Large intestine (tissue), 3 donors: Measurements from ENCODE around the gene NXN. TPM values are rescaled to one million over a fixed set of nuclear protein-coding genes. Genes with fewer than 3 reads are reported as not detected.

ENCODE experiments used
- DNase-seq, 2 donors: peaks; one replicate each; pipeline versions ENCODE4 v3.0.0 to v3.0.0-alpha.2; 2013
- H3K27ac ChIP-seq: one replicate; pipeline ENCODE4 v1.5.1; 2013; ENCODE audit warnings: low read length
- H3K27me3 ChIP-seq: 2 replicates; pipeline ENCODE4 v1.6.1; 2013; ENCODE audit warnings: low read length; ENCODE audit not compliant: control insufficient read depth, insufficient read depth
- H3K36me3 ChIP-seq: 2 replicates; pipeline ENCODE4 v1.6.1; 2013; ENCODE audit warnings: low read length; ENCODE audit not compliant: control insufficient read depth, insufficient read depth
- H3K4me1 ChIP-seq: one replicate; pipeline ENCODE4 v1.6.1; 2013; ENCODE audit warnings: low read length; ENCODE audit not compliant: control insufficient read depth, insufficient read depth
- H3K4me3 ChIP-seq: one replicate; pipeline ENCODE4 v1.5.1; 2013; ENCODE audit warnings: low read length
- H3K9me3 ChIP-seq: one replicate; pipeline ENCODE4 v1.6.1; 2013; ENCODE audit warnings: mild to moderate bottlenecking, low read depth, low read length, moderate library complexity; ENCODE audit not compliant: control insufficient read depth
- WGBS: methylation state at CpG from one replicate; pipeline ENCODE4 v1.1.5; 2013; ENCODE audit warnings: low lambda C conversion rate; ENCODE audit not compliant: insufficient coverage; 5-methylcytosine and 5-hydroxymethylcytosine counted together
- polyA plus RNA-seq: library from polyadenylated mRNA; unstranded; fragments of 120-200 nt; gene quantifications from one replicate; pipeline ENCODE4 v1.2.1, GENCODE V29; 2013

NXN gene
- polyA plus RNA-seq, 1 donor = 22.3 TPM

DNA sequence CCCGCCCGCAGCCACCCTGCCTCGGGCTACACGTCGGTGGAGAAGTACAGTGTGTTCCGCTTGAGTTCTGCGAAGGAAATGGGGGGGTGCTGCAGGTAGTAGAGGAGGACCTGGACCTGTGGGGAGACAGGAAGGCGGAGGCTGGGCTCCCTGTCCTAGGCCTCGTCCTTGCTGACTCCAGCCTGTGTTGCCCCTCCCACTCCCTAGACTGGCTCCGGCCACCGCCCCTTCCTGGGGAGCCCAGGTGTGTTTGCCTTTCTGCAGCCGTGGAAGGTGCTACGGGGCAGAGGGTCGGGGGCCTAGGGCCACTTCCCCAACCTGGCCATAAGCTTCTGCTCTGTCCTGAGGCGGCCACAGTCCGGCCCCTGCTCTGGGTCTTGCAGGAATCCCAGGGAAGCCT, 26.5 kb upstream of the NXN start:
- H3K9me3 ChIP-seq = no peaks in the 10 kb centered on the region
- H3K36me3 ChIP-seq = peaks cover 94% of the 10 kb centered on the region
- H3K4me1 ChIP-seq = peaks cover 26% of the 10 kb centered on the region
- no peak for DNase-seq
- H3K27me3 ChIP-seq = no peaks in the 10 kb centered on the region
- peak overlapping the region; percentile 51 for H3K27ac ChIP-seq
- WGBS = no CpG with 5 or more reads among the region's 16 CpGs
- H3K4me3 ChIP-seq = no peak overlapping the region

DNA sequence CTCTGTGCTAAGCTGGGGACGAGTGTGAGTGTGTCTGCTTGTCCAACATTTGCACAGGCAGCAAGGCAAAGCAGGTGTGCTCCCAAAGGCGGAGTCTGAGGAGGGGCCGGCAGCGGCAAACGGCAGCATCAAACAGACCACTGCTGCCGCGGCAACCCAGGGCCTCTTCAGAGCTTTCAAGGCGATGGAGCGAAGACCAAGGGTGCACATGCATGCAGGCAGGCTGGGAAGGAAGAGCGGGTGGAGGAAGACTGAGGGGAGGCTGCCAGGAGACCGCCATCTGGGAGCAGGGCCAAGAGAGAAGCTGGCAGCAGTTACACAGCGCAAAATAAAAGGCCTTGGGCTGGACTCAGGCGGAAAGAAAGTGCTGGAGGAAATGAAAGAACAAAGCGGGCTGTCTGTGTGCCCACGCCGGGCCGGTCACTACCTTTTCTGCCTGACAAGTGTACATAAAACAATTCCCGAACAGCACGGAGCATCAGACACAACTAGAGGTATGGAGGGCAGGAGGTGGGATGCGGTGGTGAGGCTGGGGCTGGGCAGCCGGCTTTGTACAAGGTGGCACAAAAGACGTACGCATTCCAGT, 25.9 kb upstream of the NXN start:
- peak in 1 of 2 donors; percentile 41 for DNase-seq
- Histone ChIP-seq H3K27ac (peak overlapping the region; percentile 54), H3K4me1 (peaks cover 26% of the 10 kb centered on the region)

DNA sequence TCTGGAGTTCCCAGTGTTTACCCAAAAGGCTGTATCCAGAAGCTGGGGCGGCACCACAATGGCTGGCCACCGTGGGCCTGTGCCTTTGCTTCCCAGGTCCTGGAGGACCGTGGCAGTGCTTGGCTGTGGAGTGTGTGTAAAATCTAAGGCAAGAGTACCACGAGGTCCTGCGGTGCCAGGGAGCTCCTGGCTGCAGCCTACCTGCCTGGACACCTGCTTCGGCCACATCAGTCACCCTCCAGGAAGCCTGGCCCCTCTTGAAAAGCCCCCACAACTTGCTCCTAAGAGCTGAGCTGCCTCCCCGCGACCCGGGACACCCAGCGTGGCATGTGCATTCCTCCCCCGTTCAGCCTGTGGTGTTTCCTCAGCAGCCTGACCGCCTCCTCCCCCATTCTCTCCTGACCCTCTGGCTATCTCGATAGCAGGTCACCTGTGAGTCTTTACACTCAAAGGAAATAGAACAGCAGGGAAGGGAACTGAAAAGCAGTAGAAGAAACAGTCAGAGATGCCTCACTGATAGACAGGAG, 25.3 kb upstream of the NXN start:
- Histone ChIP-seq H3K4me3 (no peak overlapping the region), H3K36me3 (peaks cover 93% of the 10 kb centered on the region), H3K4me1 (peaks cover 26% of the 10 kb centered on the region), H3K9me3 (no peaks in the 10 kb centered on the region), H3K27ac (peak overlapping the region; percentile 54), H3K27me3 (no peaks in the 10 kb centered on the region)
- no CpG with 5 or more reads among the region's 13 CpGs for WGBS
- DNase-seq = no peak

More for the DNA sequence above, 25.9 kb upstream of the NXN start:
- Histone ChIP-seq H3K36me3 (peaks cover 94% of the 10 kb centered on the region), H3K27me3 (no peaks in the 10 kb centered on the region), H3K4me3 (no peak overlapping the region), H3K9me3 (no peaks in the 10 kb centered on the region)
- WGBS = no CpG with 5 or more reads among the region's 23 CpGs

DNA sequence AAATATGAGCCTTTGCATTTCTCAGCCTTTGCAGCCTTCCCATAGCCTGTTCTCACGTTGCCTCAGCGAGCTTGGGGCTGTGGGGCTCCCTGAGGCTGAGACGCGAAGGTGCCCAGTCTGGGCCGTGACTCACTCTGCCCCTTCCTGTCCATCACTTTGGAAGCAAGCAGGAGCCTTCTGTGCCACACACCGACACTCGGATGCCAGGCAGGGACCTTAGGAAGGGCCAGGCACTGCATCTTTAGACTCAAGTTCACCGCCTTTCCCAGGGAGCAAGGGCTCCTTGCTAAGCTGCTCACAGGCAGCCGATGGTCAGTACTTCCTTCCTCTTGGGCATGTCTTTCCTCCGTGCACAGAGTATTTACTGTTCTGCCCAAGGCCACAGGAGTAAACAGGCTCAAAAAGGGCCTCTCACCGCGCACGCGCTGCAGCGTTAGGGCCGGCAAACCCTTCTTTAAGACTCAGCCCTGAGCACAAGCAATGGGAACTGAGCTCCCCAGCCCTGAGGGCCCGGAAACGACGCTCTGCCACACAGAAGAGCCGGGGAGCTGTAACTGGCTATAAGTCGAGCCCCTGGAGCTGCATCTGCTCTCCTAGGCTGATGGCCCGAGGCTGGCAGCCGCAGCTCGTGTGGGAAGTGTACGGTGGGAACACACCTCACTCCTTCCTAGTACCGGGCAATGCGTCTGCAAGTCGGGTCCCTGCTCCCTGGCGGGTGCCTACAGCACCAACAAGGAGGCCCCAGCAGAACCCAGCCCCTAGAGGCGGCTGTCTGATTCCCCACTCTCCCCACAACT, 24.6 kb upstream of the NXN start:
- H3K27me3 ChIP-seq = no peaks in the 10 kb centered on the region
- peaks cover 91% of the 10 kb centered on the region for H3K36me3 ChIP-seq
- H3K4me3 ChIP-seq = no peak overlapping the region
- WGBS = no CpG with 5 or more reads among the region's 30 CpGs
- H3K4me1 ChIP-seq = peaks cover 26% of the 10 kb centered on the region
- peak overlapping the region; percentile 54 for H3K27ac ChIP-seq
- H3K9me3 ChIP-seq = no peaks in the 10 kb centered on the region
- DNase-seq = no peak

DNA sequence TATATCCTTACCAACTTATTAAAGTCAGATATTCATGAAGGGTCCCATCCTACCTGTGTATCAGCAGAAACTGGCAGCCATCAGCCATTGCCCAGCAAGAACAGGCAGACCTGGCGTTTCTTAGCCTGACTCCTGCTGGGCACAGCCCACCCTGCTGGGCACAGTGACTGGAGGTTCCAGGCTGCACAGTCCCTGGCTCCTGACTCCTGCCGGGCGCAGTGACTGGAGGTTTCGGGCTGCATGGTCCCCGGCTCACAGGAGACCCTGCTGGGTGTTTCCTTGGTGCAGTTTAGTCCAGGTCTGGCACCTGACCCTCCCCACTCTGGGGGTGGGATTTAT, 24.0 kb upstream of the NXN start:
- Histone ChIP-seq H3K4me1 (peaks cover 26% of the 10 kb centered on the region), H3K27me3 (no peaks in the 10 kb centered on the region), H3K36me3 (peaks cover 86% of the 10 kb centered on the region), H3K27ac (peak overlapping the region; percentile 54), H3K4me3 (no peak overlapping the region), H3K9me3 (no peaks in the 10 kb centered on the region)
- WGBS = no CpG with 5 or more reads among the region's 5 CpGs
- no peak for DNase-seq

DNA sequence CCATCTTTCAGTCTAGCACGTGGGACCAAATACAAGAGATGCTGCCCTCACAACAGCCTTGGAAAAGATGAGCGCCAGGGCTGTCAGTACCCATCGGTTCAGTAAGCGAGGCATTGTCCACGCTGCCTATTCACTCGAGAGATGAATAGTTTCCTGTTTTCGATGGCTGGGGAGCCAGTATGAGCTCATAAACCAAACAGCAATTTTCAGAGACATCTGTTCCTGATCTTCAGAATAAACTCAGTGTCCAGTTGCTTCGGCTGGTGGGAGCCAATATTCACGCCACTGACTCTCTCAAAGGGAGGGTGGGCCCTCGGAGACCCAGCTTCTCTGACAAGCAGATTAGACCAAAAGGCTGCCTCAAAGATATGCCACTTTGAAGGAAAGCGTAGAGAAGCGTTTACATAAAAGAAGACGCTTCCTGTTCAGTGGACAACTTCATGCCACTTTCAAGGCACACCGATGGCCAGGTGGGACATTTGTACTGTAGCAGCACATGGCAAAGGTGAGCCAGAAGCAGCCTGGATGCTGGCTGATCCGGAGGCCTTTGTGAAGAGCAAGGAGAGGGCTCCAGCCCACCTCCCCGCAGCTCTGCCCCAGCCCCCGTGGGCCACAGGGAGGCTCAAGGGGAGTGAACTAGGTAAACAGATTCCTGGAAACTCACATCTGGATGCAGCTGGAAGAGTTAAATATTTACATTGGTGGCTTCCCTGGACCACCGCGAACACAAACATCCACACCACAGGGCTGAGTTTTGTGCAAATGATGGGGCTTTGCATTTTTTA, 23.4 kb upstream of the NXN start:
- no CpG with 5 or more reads among the region's 19 CpGs for whole genome bisulfite sequencing
- Histone ChIP-seq H3K36me3 (peaks cover 79% of the 10 kb centered on the region), H3K27me3 (no peaks in the 10 kb centered on the region), H3K4me1 (peaks cover 30% of the 10 kb centered on the region), H3K9me3 (no peaks in the 10 kb centered on the region), H3K4me3 (no peak overlapping the region), H3K27ac (peak overlapping the region; percentile 68)
- peak in 1 of 2 donors; percentile 49 for DNase-seq

DNA sequence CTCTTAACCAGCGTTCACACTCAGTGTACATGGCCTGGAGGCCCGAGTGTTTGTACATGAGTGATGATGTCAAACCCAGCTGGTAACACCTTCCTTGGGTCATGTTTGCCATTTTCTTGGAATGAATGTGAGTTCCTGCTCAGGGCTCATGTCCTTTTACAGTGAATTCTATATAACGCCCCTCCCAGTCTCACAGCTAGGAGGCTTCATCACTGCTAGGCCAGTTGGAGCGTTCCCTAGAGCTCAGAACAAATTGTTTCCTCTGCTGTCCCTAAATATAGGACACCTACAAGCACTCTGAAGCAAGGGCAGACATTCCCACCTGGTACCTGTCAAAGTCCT, 22.8 kb upstream of the NXN start:
- Histone ChIP-seq H3K27me3 (no peaks in the 10 kb centered on the region), H3K4me1 (peaks cover 30% of the 10 kb centered on the region)
- no CpG with 5 or more reads among the region's 4 CpGs for WGBS

DNA sequence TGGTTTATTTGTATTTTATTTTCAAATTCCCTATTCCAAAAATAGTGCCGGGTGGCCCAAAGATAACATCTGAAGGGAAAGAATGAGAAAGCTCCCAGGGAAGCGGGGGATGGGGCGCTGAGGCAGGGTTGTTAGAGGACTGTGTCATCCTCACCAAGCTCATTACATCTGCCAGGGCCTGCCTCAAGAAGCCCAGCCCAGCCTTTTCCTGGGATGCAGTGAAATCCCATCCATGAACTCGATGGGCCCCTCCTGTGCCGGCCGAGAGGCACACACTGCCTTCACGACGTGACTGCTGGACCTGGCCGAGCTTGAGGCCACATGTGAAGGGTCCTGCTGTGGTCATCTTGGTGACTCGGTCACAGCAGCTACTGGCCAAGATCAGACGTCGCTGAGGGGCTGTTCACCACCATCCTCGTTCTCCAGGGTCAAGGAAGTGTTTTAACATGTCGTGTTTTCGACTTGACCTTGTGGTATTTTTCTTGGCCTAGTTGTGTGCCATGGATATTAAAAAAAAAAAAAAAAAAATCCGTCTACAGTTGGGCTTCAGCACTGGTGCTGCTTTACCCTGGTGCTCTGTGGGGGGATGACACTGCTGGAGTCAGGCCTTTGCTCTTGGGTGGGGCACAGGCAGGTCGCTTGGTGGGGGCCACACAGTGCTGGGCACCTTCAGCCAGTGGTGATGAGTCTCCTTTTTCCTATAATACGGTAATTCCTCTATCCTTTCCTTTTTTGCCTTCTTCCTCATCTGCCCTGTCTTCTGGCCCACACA, 22.2 kb upstream of the NXN start:
- H3K4me3 ChIP-seq = no peak overlapping the region
- no peak for DNase-seq
- H3K9me3 ChIP-seq = no peaks in the 10 kb centered on the region
- H3K27me3 ChIP-seq = no peaks in the 10 kb centered on the region
- H3K4me1 ChIP-seq = peaks cover 30% of the 10 kb centered on the region
- no CpG with 5 or more reads among the region's 18 CpGs for WGBS
- peaks cover 69% of the 10 kb centered on the region for H3K36me3 ChIP-seq
- peak overlapping the region; percentile 68 for H3K27ac ChIP-seq

More for the DNA sequence above, 22.8 kb upstream of the NXN start:
- Histone ChIP-seq H3K9me3 (no peaks in the 10 kb centered on the region), H3K27ac (peak overlapping the region; percentile 68), H3K36me3 (peaks cover 74% of the 10 kb centered on the region), H3K4me3 (no peak overlapping the region)
- DNase-seq = peak in 1 of 2 donors; percentile 33

DNA sequence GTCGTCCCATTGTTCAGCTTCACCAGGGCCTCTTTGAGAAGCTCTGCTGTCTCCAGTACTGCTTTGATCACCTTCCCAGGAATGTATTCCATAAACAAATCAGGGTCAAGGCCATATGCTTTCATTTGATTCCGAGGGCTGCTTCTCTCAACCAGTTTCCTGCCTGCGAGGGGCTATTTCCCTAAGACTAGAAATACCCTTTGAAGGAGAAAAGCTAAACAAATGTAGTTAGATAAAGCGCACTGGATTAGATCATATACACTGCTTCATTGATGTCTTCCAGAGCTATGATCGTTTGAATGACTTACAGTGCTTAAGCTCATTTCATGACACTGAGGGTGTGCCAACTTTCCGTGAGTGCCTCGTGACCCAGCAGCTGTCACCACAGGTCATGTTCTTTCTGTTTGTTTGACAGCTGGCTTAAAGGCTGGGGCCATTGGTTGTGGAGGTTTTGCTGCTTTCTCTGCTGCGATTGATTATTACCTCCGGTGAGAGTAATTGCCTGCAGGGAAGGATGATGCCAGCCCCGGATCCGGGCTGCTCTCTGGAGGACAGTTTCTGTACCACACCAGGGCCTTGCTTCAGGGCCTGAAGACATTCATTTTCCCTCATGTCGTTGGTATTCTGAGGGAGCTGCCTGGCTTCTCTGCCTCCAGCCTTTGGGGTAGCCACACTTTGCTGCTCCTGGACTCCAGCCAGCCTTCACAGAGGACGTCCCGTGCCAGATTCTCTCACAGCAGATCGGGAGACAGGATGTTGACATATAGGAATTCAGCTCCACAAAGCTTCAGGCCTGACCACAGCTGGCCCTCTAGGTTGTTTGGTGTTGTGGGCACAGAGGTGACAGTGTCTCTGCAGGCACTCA, 21.3 kb upstream of the NXN start:
- H3K4me1 ChIP-seq = peaks cover 30% of the 10 kb centered on the region
- DNase-seq = no peak
- no peaks in the 10 kb centered on the region for H3K9me3 ChIP-seq
- no peak overlapping the region for H3K4me3 ChIP-seq
- WGBS = no CpG with 5 or more reads among the region's 15 CpGs
- H3K36me3 ChIP-seq = peaks cover 62% of the 10 kb centered on the region
- H3K27ac ChIP-seq = peak overlapping the region; percentile 68
- no peaks in the 10 kb centered on the region for H3K27me3 ChIP-seq
